Measurements from ENCODE around the gene CCDC141. TPM values are rescaled to one million over a fixed set of nuclear protein-coding genes. Genes with fewer than 3 reads are reported as not detected.

The CCDC141 gene
- polyA plus RNA-seq, 2 of the 4 experiments (the other 2 are of a cell fraction): not detected

- WGBS (ENCODE audit: missing lambda C conversion rate): 12% methylated on average over 2 of the region's 2 CpGs
- ChIA-PET POLR2A (no interaction called here), CTCF (interaction anchor here (0.9 kb wide), 1 partner anchor 234 kb away, joined by 3 read pairs; no protein-coding TSS in a partner anchor)
- FAIRE-seq (no peak), DNase-seq (ENCODE audit: low read depth in 1 of 2, low spot score in 1 of 2) (no peak), ATAC-seq (no peak)
- Histone ChIP-seq H3K4me2 (no peak overlapping the region), H3K4me3 (no peak overlapping the region), H3K9me3 (no peaks in the 10 kb centered on the region), H3K4me1 (no peaks in the 10 kb centered on the region), H3K27ac (no peak overlapping the region)
- TF ChIP-seq MAFK (IDR thresholded peaks at IDR 0.05; ENCODE audit: partially characterized antibody): no peak
Measured at GRCh38 chr2:178895171-178895570, 154.8 kb downstream of the CCDC141 start.

- Histone ChIP-seq H3K27ac (no peak overlapping the region), H3K4me1 (no peaks in the 10 kb centered on the region), H3K4me2 (no peak overlapping the region), H3K4me3 (no peak overlapping the region), H3K9me3 (no peaks in the 10 kb centered on the region)
- no peak for ATAC-seq
- no peak for DNase-seq (ENCODE audit: low read depth in 1 of 2, low spot score in 1 of 2)
- no peak for TF ChIP-seq SREBF2 (IDR thresholded peaks at IDR 0.05)
- TF ChIP-seq KDM5A (IDR thresholded peaks at IDR 0.05): no peak
- TF ChIP-seq POLR2AphosphoS2 (conservative IDR thresholded peaks at IDR 0.05; ENCODE audit: low read length): no peak
- no peak for TF ChIP-seq ESRRA (IDR thresholded peaks at IDR 0.05; ENCODE audit: borderline replicate concordance, low read length)
- TF ChIP-seq KDM1A (IDR thresholded peaks at IDR 0.05; ENCODE audit: low read depth): no peak
- no peak for TF ChIP-seq HOXB5 (CRISPR knock-in tag; IDR thresholded peaks at IDR 0.05)
- no peak for TF ChIP-seq ZSCAN20 (CRISPR knock-in tag; IDR thresholded peaks at IDR 0.05)
- TF ChIP-seq NPAS2 (CRISPR knock-in tag; IDR thresholded peaks at IDR 0.05; ENCODE audit: borderline replicate concordance): no peak
- TF ChIP-seq REST (IDR thresholded peaks at IDR 0.05): no peak
- TF ChIP-seq JUN (IDR thresholded peaks at IDR 0.05): no peak
- no peak for TF ChIP-seq FOXS1 (CRISPR knock-in tag; IDR thresholded peaks at IDR 0.05)
- no peak for TF ChIP-seq FOSL2 (IDR thresholded peaks at IDR 0.05)
- no peak for TF ChIP-seq FOSL2 (CRISPR knock-in tag; IDR thresholded peaks at IDR 0.05)
- no peak for TF ChIP-seq TFCP2L1 (CRISPR knock-in tag; IDR thresholded peaks at IDR 0.05)
- TF ChIP-seq TP53 (CRISPR knock-in tag; IDR thresholded peaks at IDR 0.05): no peak
- TF ChIP-seq RAD21 (conservative IDR thresholded peaks at IDR 0.05 in 1 of 2, IDR thresholded peaks at IDR 0.05 in 1 of 2): no peak
- TF ChIP-seq CBX8 (IDR thresholded peaks at IDR 0.05): no peak
- TF ChIP-seq EP300 (IDR thresholded peaks at IDR 0.05): no peak
- CTCF ChIA-PET: interaction anchor here (0.6 to 2.2 kb wide), 9 partner anchors 14 to 1915 kb away, joined by 3 to 11 read pairs (median 3); no protein-coding TSS in a partner anchor
- POLR2A ChIA-PET: no interaction called here
- FAIRE-seq: no peak
- WGBS (ENCODE audit: missing lambda C conversion rate): 37% methylated on average over 5 of the region's 5 CpGs
Measured at GRCh38 chr2:178892751-178893625, 156.9 kb downstream of the CCDC141 start.

- no peak overlapping the region for H3K4me3 ChIP-seq
- H3K27ac ChIP-seq: no peak overlapping the region
- no peaks in the 10 kb centered on the region for H3K9me3 ChIP-seq
- 49% methylated on average over 5 of the region's 5 CpGs for WGBS (ENCODE audit: missing lambda C conversion rate)
- FAIRE-seq: no peak
- POLR2A ChIA-PET: interaction anchor here (0.9 kb wide), 1 partner anchor 238 kb away, joined by 3 read pairs; no protein-coding TSS in a partner anchor
- CTCF ChIA-PET: interaction anchor here (0.7 to 2.6 kb wide), 10 partner anchors 11 to 238 kb away, joined by 3 to 17 read pairs (median 3); no protein-coding TSS in a partner anchor
- TF ChIP-seq MAFK (IDR thresholded peaks at IDR 0.05; ENCODE audit: partially characterized antibody) (peak; percentile 24), FOXS1 (CRISPR knock-in tag; IDR thresholded peaks at IDR 0.05) (no peak), NFE2L2 (conservative IDR thresholded peaks at IDR 0.05; ENCODE audit: low read length) (peak; percentile 61; the same call in 1 of the 2 replicates)
- no peak for ATAC-seq
- DNase-seq (ENCODE audit: low read depth in 1 of 2, low spot score in 1 of 2): no peak
- H3K4me1 ChIP-seq: no peaks in the 10 kb centered on the region
- H3K4me2 ChIP-seq: no peak overlapping the region
Measured at GRCh38 chr2:178891959-178892485, 157.9 kb downstream of the CCDC141 start.

Measured in A549 (cell line).